Kasumi-1 (cell line): ENCODE measurements around the gene RNH1.
A peak's percentile ranks its signal among the peaks of the same experiment; 100 is the strongest.
"Not testable (repeated sequence)": the region's sequence is repeated elsewhere in the genome, so short reads cannot be mapped to it uniquely, and the experiment has no call there.

Experiments used
- DNase-seq, 2 experiments: peaks; one replicate each; lab custom pipeline; 2025; lab: John Stamatoyannopoulos, UW

Gene RNH1

GRCh38 chr11:520428-521176 lies 13.6 kb upstream of the RNH1 start:
- DNase-seq: no peak

GRCh38 chr11:518463-519202 lies 11.6 kb upstream of the RNH1 start:
- no peak for DNase-seq

GRCh38 chr11:516918-517685 lies 10.1 kb upstream of the RNH1 start:
- DNase-seq: not testable (repeated sequence)

- no peak for DNase-seq
These were observed 9.4 kb upstream of the RNH1 start for GRCh38 chr11:516400-516799.

- no peak for DNase-seq
These were observed 8.1 kb upstream of the RNH1 start for GRCh38 chr11:515131-515530.

GRCh38 chr11:514606-515005 lies 7.6 kb upstream of the RNH1 start:
- DNase-seq: no peak

GRCh38 chr11:512761-513595 lies 5.9 kb upstream of the RNH1 start:
- no peak for DNase-seq

- DNase-seq: no peak
These were observed 1.9 kb upstream of the RNH1 start for GRCh38 chr11:508956-509355.

GRCh38 chr11:507727-508515 lies 879 bp upstream of the RNH1 start:
- no peak for DNase-seq

- peak; percentile 92 to 96 for DNase-seq
These were observed 626 bp downstream of the RNH1 start for GRCh38 chr11:506238-506994.

- DNase-seq: no peak
These were observed 2.1 kb downstream of the RNH1 start for GRCh38 chr11:504994-505344.

- peak; percentile 65 to 69 for DNase-seq
These were observed 2.7 kb downstream of the RNH1 start for GRCh38 chr11:504053-504993.

GRCh38 chr11:503179-503981 lies 3.7 kb downstream of the RNH1 start:
- peak; percentile 36 to 54 for DNase-seq

- no peak for DNase-seq
These were observed 4.5 kb downstream of the RNH1 start for GRCh38 chr11:502288-503178.

GRCh38 chr11:501683-502287 lies 5.3 kb downstream of the RNH1 start:
- no peak for DNase-seq

GRCh38 chr11:501001-501682 lies 5.9 kb downstream of the RNH1 start:
- no peak for DNase-seq
